ENCODE data around the gene ALDH18A1. TPM values are rescaled to one million over a fixed set of nuclear protein-coding genes. Genes with fewer than 3 reads are reported as not detected.
A peak's percentile ranks its signal among the peaks of the same experiment; 100 is the strongest.

The ALDH18A1 gene
- total RNA-seq, 4 donors from 2014 or later, result 4.7 to 112 (median 21.7) TPM

GRCh38 chr10:95558593-95559320 is 97.8 kb downstream of the ALDH18A1 start:
- peak in 1 of 2 donors; percentile 20 for DNase-seq
- no peaks in the 10 kb centered on the region for H3K4me1 ChIP-seq
- H3K9me3 ChIP-seq, result no peaks in the 10 kb centered on the region
- no peaks in the 10 kb centered on the region for H3K36me3 ChIP-seq
- TF ChIP-seq CTCF (IDR thresholded peaks at IDR 0.05), result no peak
- TF ChIP-seq POLR2A (IDR thresholded peaks at IDR 0.05), result no peak
- H3K27me3 ChIP-seq, result no peaks in the 10 kb centered on the region
- intact Hi-C loops (cut with DNase I; ENCODE audit: low total_unique reads), result no loop called here
- H3K4me3 ChIP-seq, result peak overlapping the region; percentile 80 to 85
- peak overlapping the region; percentile 95 to 99 for H3K27ac ChIP-seq

DNA sequence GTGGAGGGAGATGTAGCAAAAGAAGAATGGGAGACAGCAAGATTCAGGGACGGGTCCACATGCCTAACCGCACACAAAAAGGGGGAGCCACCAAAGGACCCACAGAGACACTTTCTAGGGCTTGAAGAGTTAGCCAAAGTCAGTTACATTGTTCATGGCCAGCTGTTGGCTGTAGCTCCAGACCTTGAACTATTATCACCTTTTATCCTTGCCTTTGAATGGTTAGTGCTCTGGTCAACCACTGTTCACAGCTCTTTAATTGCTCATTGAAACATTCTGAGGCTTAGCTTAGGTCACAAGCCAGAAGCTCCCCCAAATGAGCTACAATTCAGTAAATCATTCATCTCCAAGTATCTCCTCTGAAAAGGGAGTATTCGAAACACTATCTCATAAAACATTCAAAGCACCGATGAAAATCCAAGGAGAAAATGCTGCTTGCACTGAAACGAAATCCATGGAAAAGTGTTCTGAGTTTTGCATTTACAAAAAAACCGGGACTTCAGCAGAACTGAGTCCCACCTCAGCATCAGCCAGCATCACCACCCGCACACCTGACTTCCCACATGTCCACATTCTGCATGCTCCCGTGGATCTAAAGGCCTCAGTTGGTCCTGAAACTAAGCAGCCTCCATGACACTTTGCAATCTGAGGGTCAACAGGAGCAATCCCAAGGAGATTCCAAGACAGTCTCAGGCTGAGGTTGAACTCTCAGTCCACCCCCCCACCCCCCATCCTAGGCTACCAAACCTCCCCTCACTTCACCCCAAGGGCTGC is 99.3 kb downstream of the ALDH18A1 start:
- Histone ChIP-seq H3K4me1 (no peaks in the 10 kb centered on the region), H3K9me3 (no peaks in the 10 kb centered on the region), H3K4me3 (peak overlapping the region in 1 of 2 donors; percentile 85), H3K27me3 (no peaks in the 10 kb centered on the region), H3K36me3 (no peaks in the 10 kb centered on the region), H3K27ac (peak overlapping the region; percentile 95 to 99)
- DNase-seq, result no peak
- intact Hi-C loops (cut with DNase I; ENCODE audit: low total_unique reads), result no loop called here
- no peak for TF ChIP-seq POLR2A (IDR thresholded peaks at IDR 0.05)
- no peak for TF ChIP-seq CTCF (IDR thresholded peaks at IDR 0.05)

Other genes starting within 250 kb of the ALDH18A1 start
- gene SORBS1, start 95.3 kb downstream of the ALDH18A1 start, total RNA-seq, result 100 to 1,000 TPM in 3 of 4 donors, 10 to 100 TPM in 1; 89.9 to 422 (median 271) TPM
- gene TCTN3, start 37.2 kb upstream of the ALDH18A1 start, total RNA-seq, result 10 to 100 TPM; 27.6 to 41.9 (median 30.6) TPM
- gene ENTPD1, start 99.5 kb upstream of the ALDH18A1 start, total RNA-seq, result 10 to 100 TPM; 42.4 to 99.5 (median 69.5) TPM